SK-N-SH treated with all-trans-retinoic acid at 6 μM for 48 hours (cell line): Measurements from ENCODE around the gene DENND2A.

Source experiments
- ATAC-seq: fragments of 200-7000 bp; cut with Tn5 transposase; 3 replicates; pipeline ENCODE4 v1.9.1; 2020; ENCODE audit warnings: mild to moderate bottlenecking, moderate library complexity
- CSDC2 ChIP-seq: fragments of 250-450 bp; sonication (Bioruptor Pico); IDR thresholded peaks from 2 replicates; pipeline ENCODE4 v1.5.0; 2020; ENCODE audit warnings: mild to moderate bottlenecking, moderate library complexity
- ESRRG ChIP-seq: fragments of 250-450 bp; sonication (Bioruptor Pico); IDR thresholded peaks from 2 replicates; pipeline ENCODE4 v1.6.1; 2021; ENCODE audit warnings: mild to moderate bottlenecking
- GLIS3 ChIP-seq: fragments of 250-450 bp; sonication (Bioruptor Pico); IDR thresholded peaks from 2 replicates; pipeline ENCODE4 v1.5.0; 2020; ENCODE audit warnings: mild to moderate bottlenecking, moderate library complexity
- ISL1 ChIP-seq: fragments of 250-450 bp; sonication (Bioruptor Pico); IDR thresholded peaks from 2 replicates; pipeline ENCODE4 v2.1.2; 2022; ENCODE audit warnings: mild to moderate bottlenecking, moderate library complexity
- OSR1 ChIP-seq: fragments of 250-450 bp; sonication (Bioruptor Pico); IDR thresholded peaks from 2 replicates; pipeline ENCODE4 v1.8.0; 2022; ENCODE audit warnings: moderate library complexity, mild to moderate bottlenecking, inconsistent platforms
- PPARA ChIP-seq: fragments of 250-450 bp; sonication (Bioruptor Pico); IDR thresholded peaks from 2 replicates; pipeline ENCODE4 v1.5.0; 2020; ENCODE audit warnings: mild to moderate bottlenecking, borderline replicate concordance
- SNAI2 ChIP-seq: fragments of 250-450 bp; sonication (Bioruptor Pico); IDR thresholded peaks from 2 replicates; pipeline ENCODE4 v1.5.0; 2020; ENCODE audit warnings: mild to moderate bottlenecking, moderate library complexity
- TCF4 ChIP-seq: fragments of 250-450 bp; sonication (Bioruptor Pico); IDR thresholded peaks from 2 replicates; pipeline ENCODE4 v1.8.0; 2021; ENCODE audit warnings: mild to moderate bottlenecking, moderate library complexity, borderline replicate concordance
- TOX ChIP-seq: fragments of 250-450 bp; sonication (Bioruptor Pico); IDR thresholded peaks from 2 replicates; pipeline ENCODE4 v1.8.0; 2021; ENCODE audit warnings: mild to moderate bottlenecking, moderate library complexity, borderline replicate concordance
- ZC3H10 ChIP-seq: fragments of 250-450 bp; sonication (Bioruptor Pico); IDR thresholded peaks from 2 replicates; pipeline ENCODE4 v1.5.1; 2021; ENCODE audit warnings: mild to moderate bottlenecking, moderate library complexity
- ZFP30 ChIP-seq: fragments of 450-650 bp; formaldehyde crosslinking; IDR thresholded peaks from 2 replicates; pipeline ENCODE4 v1.5.0; 2022; ENCODE audit warnings: mild to moderate bottlenecking, moderate library complexity
- ZNF565 ChIP-seq: fragments of 450-650 bp; formaldehyde crosslinking; conservative IDR thresholded peaks from 2 replicates; pipeline ENCODE4 v1.5.0; 2020; ENCODE audit warnings: low read depth, mild to moderate bottlenecking, moderate library complexity
- ZNF70 ChIP-seq: fragments of 450-650 bp; formaldehyde crosslinking; IDR thresholded peaks from 2 replicates; pipeline ENCODE4 v1.5.0; 2020; ENCODE audit warnings: mild to moderate bottlenecking, moderate library complexity
- ZNF8 ChIP-seq: fragments of 450-650 bp; formaldehyde crosslinking; IDR thresholded peaks from 2 replicates; pipeline ENCODE4 v1.5.0; 2020; ENCODE audit warnings: mild to moderate bottlenecking, moderate library complexity
- TF ChIP-seq, protein P1 (sequence below): fragments of 250-450 bp; sonication (Bioruptor Pico); IDR thresholded peaks from 2 replicates; pipeline ENCODE4 v1.5.1; 2020; ENCODE audit warnings: low read depth, mild to moderate bottlenecking, moderate library complexity
- TF ChIP-seq, protein P2 (sequence below): fragments of 250-450 bp; sonication (Bioruptor Pico); IDR thresholded peaks from 2 replicates; pipeline ENCODE4 v1.8.0; 2020; ENCODE audit warnings: mild to moderate bottlenecking, moderate library complexity, borderline replicate concordance
- TF ChIP-seq, protein P3 (sequence below): fragments of 250-450 bp; sonication (Bioruptor Pico); IDR thresholded peaks from 2 replicates; pipeline ENCODE4 v1.5.1; 2021; ENCODE audit warnings: mild to moderate bottlenecking, moderate library complexity
- TF ChIP-seq, protein P4 (sequence below): fragments of 250-450 bp; sonication (Bioruptor Pico); IDR thresholded peaks from 2 replicates; pipeline ENCODE4 v1.8.0; 2021; ENCODE audit warnings: low read depth, mild to moderate bottlenecking, moderate library complexity, borderline replicate concordance
- TF ChIP-seq, protein P5 (sequence below): fragments of 250-450 bp; sonication (Bioruptor Pico); IDR thresholded peaks from 2 replicates; pipeline ENCODE4 v1.5.0; 2020; ENCODE audit warnings: mild to moderate bottlenecking, moderate library complexity

Gene DENND2A

DNA sequence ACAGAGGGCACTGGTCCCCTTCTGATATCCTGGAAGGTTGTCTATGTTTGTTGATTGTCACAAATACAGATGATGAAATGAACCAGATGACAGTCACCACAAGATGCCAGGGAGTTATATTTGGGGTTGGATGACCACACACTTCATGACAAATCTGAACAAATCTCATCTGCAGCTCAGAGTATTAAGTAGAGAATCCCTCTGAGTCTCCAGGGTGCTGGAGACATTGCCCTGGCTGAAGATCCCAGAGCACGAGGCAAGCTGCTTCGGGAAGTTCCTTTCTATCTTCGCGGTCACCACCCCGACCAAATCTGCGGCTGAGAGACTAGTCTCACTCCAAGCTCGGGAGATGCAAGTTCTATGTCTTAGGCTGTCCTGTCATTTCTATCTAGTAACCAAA lies 9.0 kb downstream of the DENND2A start:
- TF ChIP-seq, protein P1, sequence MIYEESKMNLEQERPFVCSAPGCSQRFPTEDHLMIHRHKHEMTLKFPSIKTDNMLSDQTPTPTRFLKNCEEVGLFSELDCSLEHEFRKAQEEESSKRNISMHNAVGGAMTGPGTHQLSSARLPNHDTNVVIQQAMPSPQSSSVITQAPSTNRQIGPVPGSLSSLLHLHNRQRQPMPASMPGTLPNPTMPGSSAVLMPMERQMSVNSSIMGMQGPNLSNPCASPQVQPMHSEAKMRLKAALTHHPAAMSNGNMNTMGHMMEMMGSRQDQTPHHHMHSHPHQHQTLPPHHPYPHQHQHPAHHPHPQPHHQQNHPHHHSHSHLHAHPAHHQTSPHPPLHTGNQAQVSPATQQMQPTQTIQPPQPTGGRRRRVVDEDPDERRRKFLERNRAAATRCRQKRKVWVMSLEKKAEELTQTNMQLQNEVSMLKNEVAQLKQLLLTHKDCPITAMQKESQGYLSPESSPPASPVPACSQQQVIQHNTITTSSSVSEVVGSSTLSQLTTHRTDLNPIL, result no peak
- TF ChIP-seq, protein P2, sequence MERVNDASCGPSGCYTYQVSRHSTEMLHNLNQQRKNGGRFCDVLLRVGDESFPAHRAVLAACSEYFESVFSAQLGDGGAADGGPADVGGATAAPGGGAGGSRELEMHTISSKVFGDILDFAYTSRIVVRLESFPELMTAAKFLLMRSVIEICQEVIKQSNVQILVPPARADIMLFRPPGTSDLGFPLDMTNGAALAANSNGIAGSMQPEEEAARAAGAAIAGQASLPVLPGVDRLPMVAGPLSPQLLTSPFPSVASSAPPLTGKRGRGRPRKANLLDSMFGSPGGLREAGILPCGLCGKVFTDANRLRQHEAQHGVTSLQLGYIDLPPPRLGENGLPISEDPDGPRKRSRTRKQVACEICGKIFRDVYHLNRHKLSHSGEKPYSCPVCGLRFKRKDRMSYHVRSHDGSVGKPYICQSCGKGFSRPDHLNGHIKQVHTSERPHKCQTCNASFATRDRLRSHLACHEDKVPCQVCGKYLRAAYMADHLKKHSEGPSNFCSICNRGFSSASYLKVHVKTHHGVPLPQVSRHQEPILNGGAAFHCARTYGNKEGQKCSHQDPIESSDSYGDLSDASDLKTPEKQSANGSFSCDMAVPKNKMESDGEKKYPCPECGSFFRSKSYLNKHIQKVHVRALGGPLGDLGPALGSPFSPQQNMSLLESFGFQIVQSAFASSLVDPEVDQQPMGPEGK (CRISPR knock-in tag), result no peak
- ATAC-seq, result no peak

DNA sequence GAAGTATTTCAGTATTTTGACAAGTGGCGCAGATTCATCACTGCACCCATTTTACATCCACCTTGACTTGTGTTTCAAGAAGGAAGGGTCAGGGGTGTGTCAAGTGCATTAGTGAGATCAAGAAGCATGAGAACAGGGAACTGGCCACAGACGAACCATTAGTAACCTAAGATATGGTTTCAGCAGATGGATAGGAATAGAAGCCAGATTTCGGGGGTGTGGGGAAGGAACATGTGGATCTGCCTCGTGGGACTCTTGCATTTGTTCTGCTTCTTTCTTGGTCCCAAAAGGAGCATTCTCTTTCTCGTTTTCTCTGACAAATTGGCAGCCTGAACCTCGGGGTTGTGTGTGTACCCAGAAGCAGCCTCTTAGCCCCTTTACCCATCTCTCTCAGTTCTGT lies 9.6 kb downstream of the DENND2A start:
- TF ChIP-seq ZC3H10 (CRISPR knock-in tag) (no peak), ZNF70 (no peak), GLIS3 (CRISPR knock-in tag) (no peak), TCF4 (CRISPR knock-in tag) (no peak), SNAI2 (CRISPR knock-in tag) (no peak), ISL1 (CRISPR knock-in tag) (no peak), CSDC2 (CRISPR knock-in tag) (no peak), PPARA (CRISPR knock-in tag) (no peak), ESRRG (no peak), ZNF8 (CRISPR knock-in tag) (no peak), OSR1 (CRISPR knock-in tag) (no peak), ZNF565 (CRISPR knock-in tag) (no peak), TOX (CRISPR knock-in tag) (no peak), ZFP30 (CRISPR knock-in tag) (no peak)
- TF ChIP-seq, protein P3, sequence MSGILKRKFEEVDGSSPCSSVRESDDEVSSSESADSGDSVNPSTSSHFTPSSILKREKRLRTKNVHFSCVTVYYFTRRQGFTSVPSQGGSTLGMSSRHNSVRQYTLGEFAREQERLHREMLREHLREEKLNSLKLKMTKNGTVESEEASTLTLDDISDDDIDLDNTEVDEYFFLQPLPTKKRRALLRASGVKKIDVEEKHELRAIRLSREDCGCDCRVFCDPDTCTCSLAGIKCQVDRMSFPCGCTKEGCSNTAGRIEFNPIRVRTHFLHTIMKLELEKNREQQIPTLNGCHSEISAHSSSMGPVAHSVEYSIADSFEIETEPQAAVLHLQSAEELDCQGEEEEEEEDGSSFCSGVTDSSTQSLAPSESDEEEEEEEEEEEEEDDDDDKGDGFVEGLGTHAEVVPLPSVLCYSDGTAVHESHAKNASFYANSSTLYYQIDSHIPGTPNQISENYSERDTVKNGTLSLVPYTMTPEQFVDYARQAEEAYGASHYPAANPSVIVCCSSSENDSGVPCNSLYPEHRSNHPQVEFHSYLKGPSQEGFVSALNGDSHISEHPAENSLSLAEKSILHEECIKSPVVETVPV, result no peak
- TF ChIP-seq, protein P1, result no peak
- TF ChIP-seq, protein P2 (CRISPR knock-in tag), result no peak
- TF ChIP-seq, protein P4, sequence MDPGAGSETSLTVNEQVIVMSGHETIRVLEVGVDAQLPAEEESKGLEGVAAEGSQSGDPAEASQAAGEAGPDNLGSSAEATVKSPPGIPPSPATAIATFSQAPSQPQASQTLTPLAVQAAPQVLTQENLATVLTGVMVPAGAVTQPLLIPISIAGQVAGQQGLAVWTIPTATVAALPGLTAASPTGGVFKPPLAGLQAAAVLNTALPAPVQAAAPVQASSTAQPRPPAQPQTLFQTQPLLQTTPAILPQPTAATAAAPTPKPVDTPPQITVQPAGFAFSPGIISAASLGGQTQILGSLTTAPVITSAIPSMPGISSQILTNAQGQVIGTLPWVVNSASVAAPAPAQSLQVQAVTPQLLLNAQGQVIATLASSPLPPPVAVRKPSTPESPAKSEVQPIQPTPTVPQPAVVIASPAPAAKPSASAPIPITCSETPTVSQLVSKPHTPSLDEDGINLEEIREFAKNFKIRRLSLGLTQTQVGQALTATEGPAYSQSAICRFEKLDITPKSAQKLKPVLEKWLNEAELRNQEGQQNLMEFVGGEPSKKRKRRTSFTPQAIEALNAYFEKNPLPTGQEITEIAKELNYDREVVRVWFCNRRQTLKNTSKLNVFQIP, result no peak
- TF ChIP-seq, protein P5, sequence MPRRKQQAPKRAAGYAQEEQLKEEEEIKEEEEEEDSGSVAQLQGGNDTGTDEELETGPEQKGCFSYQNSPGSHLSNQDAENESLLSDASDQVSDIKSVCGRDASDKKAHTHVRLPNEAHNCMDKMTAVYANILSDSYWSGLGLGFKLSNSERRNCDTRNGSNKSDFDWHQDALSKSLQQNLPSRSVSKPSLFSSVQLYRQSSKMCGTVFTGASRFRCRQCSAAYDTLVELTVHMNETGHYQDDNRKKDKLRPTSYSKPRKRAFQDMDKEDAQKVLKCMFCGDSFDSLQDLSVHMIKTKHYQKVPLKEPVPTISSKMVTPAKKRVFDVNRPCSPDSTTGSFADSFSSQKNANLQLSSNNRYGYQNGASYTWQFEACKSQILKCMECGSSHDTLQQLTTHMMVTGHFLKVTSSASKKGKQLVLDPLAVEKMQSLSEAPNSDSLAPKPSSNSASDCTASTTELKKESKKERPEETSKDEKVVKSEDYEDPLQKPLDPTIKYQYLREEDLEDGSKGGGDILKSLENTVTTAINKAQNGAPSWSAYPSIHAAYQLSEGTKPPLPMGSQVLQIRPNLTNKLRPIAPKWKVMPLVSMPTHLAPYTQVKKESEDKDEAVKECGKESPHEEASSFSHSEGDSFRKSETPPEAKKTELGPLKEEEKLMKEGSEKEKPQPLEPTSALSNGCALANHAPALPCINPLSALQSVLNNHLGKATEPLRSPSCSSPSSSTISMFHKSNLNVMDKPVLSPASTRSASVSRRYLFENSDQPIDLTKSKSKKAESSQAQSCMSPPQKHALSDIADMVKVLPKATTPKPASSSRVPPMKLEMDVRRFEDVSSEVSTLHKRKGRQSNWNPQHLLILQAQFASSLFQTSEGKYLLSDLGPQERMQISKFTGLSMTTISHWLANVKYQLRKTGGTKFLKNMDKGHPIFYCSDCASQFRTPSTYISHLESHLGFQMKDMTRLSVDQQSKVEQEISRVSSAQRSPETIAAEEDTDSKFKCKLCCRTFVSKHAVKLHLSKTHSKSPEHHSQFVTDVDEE (CRISPR knock-in tag), result no peak
- no peak for ATAC-seq
